A673 (cell line): ENCODE data around the gene FGF14. TPM values are rescaled to one million over a fixed set of nuclear protein-coding genes. Genes with fewer than 3 reads are reported as not detected.

Experiments used
- BruUV-seq: library from RNA; stranded (reverse); fragments of 400-500 nt; replicated peaks from 2 replicates; lab custom pipeline; 2021; lab: Mats Ljungman, UMichigan
- CTCF ChIA-PET: fragments of 300-600 bp; sonication (Branson Sonifier 250); formaldehyde crosslinking; loops from one replicate; lab custom pipeline; 2022; ENCODE audit warnings: antibody characterized with exemption; lab: Charles Lee
- POLR2A ChIA-PET: fragments of 300-600 bp; sonication (Branson Sonifier 250); formaldehyde crosslinking; loops from one replicate; lab custom pipeline; 2022; ENCODE audit warnings: antibody characterized with exemption; ENCODE audit not compliant: low non-redundant PET; lab: Charles Lee
- DNase-seq: peaks from one replicate; pipeline ENCODE4 v3.0.0-alpha.2; 2015; ENCODE audit warnings: low spot score
- H3K27ac ChIP-seq: fragments of 200-600 bp; sonication (generic); 2 replicates; pipeline ENCODE4 v1.5.1; 2016; ENCODE audit warnings: mixed run types, low read depth, mild to moderate bottlenecking, mixed read lengths, antibody characterized with exemption, low read length; ENCODE audit not compliant: poor library complexity, severe bottlenecking
- H3K27me3 ChIP-seq: fragments of 200-600 bp; sonication (generic); replicated peaks from 2 replicates; pipeline ENCODE4 v1.6.1; 2017; ENCODE audit warnings: mixed run types, low read depth, mild to moderate bottlenecking, mixed read lengths, antibody characterized with exemption, low read length; ENCODE audit not compliant: insufficient read depth, poor library complexity
- H3K36me3 ChIP-seq: fragments of 200-600 bp; sonication (generic); 2 replicates; pipeline ENCODE4 v1.6.1; 2016; ENCODE audit warnings: mixed run types, mild to moderate bottlenecking, mixed read lengths, antibody characterized with exemption, low read length; ENCODE audit not compliant: insufficient read depth, poor library complexity, severe bottlenecking
- H3K4me1 ChIP-seq: fragments of 200-600 bp; sonication (generic); 2 replicates; pipeline ENCODE4 v1.6.1; 2017; ENCODE audit warnings: mixed run types, mild to moderate bottlenecking, mixed read lengths, antibody characterized with exemption, low read length; ENCODE audit not compliant: insufficient read depth, poor library complexity, severe bottlenecking
- H3K4me3 ChIP-seq: fragments of 200-600 bp; sonication (generic); 2 replicates; pipeline ENCODE4 v1.5.1; 2016; ENCODE audit warnings: low read depth, mixed run types, mild to moderate bottlenecking, mixed read lengths, low read length; ENCODE audit not compliant: poor library complexity, severe bottlenecking
- H3K9me3 ChIP-seq: fragments of 200-600 bp; sonication (generic); 2 replicates; pipeline ENCODE4 v1.6.1; 2016; ENCODE audit warnings: mixed run types, low read depth, mild to moderate bottlenecking, mixed read lengths, antibody characterized with exemption, low read length; ENCODE audit not compliant: poor library complexity, severe bottlenecking
- CTCF ChIP-seq: fragments of 300-800, 200-600 bp; sonication (generic); conservative IDR thresholded peaks from 2 replicates; pipeline ENCODE4 v1.5.1; 2017; ENCODE audit warnings: low read depth, mild to moderate bottlenecking, antibody characterized with exemption, low read length, moderate library complexity, mixed read lengths
- EZH2 ChIP-seq: fragments of 200-600 bp; sonication (generic); IDR thresholded peaks from 2 replicates; pipeline ENCODE4 v1.6.1; 2017; ENCODE audit warnings: borderline replicate concordance, low read depth, mild to moderate bottlenecking, mixed read lengths, antibody characterized with exemption, low read length; ENCODE audit not compliant: poor library complexity, severe bottlenecking
- intact Hi-C: fragments of 100-400 bp; cut with micrococcal nuclease; formaldehyde crosslinking; loops from one replicate; pipeline ENCODE4 v1.10.0; 2022; ENCODE audit not compliant: unreplicated experiment
- total RNA-seq: library from RNA; stranded (reverse); gene quantifications from 2 replicates; pipeline ENCODE4 v1.2.3, GENCODE V29; 2021

FGF14 gene
- total RNA-seq, 1 experiment from 2014 or later = 19.7 TPM

DNA sequence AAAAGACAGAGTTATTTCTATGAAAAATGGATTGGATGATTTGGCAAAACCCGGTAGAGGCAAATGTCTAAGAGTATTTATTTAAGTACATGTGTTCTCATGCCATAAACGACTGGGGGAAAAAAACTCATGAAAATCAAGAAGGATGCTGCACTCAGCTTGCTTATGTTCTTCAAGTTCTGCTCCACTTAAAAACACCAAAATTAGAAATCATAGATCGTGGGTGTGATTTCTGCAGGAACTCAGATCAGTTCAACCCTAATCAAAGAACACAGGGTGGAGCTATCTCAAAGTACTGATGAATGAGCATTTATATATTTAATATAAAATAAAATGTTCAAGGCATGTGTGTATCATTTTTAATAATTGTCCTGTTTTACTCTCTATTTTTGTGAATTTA, 103.8 kb downstream of the FGF14 start:
- CTCF ChIA-PET = no interaction called here
- H3K4me1 ChIP-seq = peaks cover 15% of the 10 kb centered on the region
- no peak for TF ChIP-seq EZH2
- TF ChIP-seq CTCF = no peak
- POLR2A ChIA-PET = no interaction called here
- intact Hi-C loops = no loop called here
- no peak overlapping the region for H3K27ac ChIP-seq
- no peaks in the 10 kb centered on the region for H3K36me3 ChIP-seq
- no TSS peak for BruUV-seq
- no peak for DNase-seq
- no peaks in the 10 kb centered on the region for H3K9me3 ChIP-seq
- no peaks in the 10 kb centered on the region for H3K27me3 ChIP-seq
- no peak overlapping the region for H3K4me3 ChIP-seq

GRCh38 chr13:102295316-102296048, 106.4 kb downstream of the FGF14 start:
- POLR2A ChIA-PET = no interaction called here

DNA sequence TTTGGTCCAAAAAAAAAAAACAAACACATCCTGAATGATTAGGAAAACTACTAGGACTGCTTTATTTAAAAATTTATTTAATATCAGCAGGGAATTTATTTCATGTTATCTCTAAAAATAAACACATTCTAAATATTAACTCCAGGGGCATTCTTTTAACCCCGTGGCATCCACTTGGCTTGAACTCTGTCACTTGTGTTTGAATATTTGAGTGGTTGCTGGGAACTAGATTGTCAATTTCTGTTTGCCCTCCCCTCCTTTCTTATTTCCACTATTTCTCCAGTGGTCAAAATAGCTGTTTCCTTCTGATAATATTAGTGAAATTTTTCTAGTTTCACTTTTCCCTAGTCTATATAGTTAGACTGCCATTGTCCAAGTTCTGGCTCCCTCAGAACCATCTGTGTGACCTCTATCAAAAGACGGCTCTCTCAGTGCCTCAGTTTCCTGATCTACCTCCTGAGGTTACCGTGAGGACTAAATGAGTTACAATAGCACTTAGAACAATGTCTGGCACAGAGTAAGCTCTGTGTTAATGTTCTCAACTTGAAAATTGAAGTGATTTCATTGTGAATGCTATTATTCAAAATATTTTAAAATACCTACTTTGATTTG, 107.3 kb downstream of the FGF14 start:
- H3K4me1 ChIP-seq = peaks cover 36% of the 10 kb centered on the region
- ChIA-PET CTCF (no interaction called here), POLR2A (no interaction called here)
- no peak for DNase-seq
- intact Hi-C loops = no loop called here
- no peak overlapping the region for H3K4me3 ChIP-seq
- H3K36me3 ChIP-seq = no peaks in the 10 kb centered on the region
- H3K27me3 ChIP-seq = no peaks in the 10 kb centered on the region
- no peak overlapping the region for H3K27ac ChIP-seq
- TF ChIP-seq EZH2 = no peak
- no peak for TF ChIP-seq CTCF
- BruUV-seq = no TSS peak
- no peaks in the 10 kb centered on the region for H3K9me3 ChIP-seq

More at GRCh38 chr13:102295316-102296048, 106.4 kb downstream of the FGF14 start:
- no TSS peak for BruUV-seq
- H3K27me3 ChIP-seq = no peaks in the 10 kb centered on the region
- H3K27ac ChIP-seq = no peak overlapping the region
- H3K36me3 ChIP-seq = no peaks in the 10 kb centered on the region
- TF ChIP-seq EZH2 (no peak), CTCF (no peak)
- peaks cover 29% of the 10 kb centered on the region for H3K4me1 ChIP-seq
- no peaks in the 10 kb centered on the region for H3K9me3 ChIP-seq
- CTCF ChIA-PET = no interaction called here
- no peak for DNase-seq
- intact Hi-C loops = no loop called here
- no peak overlapping the region for H3K4me3 ChIP-seq
